H1 (cell line): Measurements from ENCODE around the gene TNS1. TPM values are rescaled to one million over a fixed set of nuclear protein-coding genes. Genes with fewer than 3 reads are reported as not detected.

Experiments
- CTCF ChIA-PET: fragments of 300-600 bp; sonication (Branson Sonifier 250); formaldehyde crosslinking; loops from one replicate; lab custom pipeline; 2021; ENCODE audit not compliant: partially characterized antibody; lab: Charles Lee
- POLR2A ChIA-PET: fragments of 300-600 bp; sonication (Branson Sonifier 250); formaldehyde crosslinking; loops from one replicate; lab custom pipeline; 2021; ENCODE audit warnings: inconsistent platforms; ENCODE audit not compliant: partially characterized antibody; lab: Charles Lee
- DNase-seq, 2 experiments: peaks; one replicate each; pipeline versions ENCODE4 v3.0.0 to v3.0.0-alpha.2; 2010 to 2022; ENCODE audit warnings: low spot score in 2 of 2, low read depth in 1 of 2, mixed read lengths in 1 of 2
- FAIRE-seq: peaks from 2 replicates; lab custom pipeline; 2011; peaks lifted over from hg19 to GRCh38; lab: Jason Lieb, UNC
- H2AFZ ChIP-seq: 2 replicates; pipeline ENCODE4 v1.8.1; 2012; ENCODE audit warnings: low read length, inconsistent platforms
- H2AK5ac ChIP-seq: 2 replicates; pipeline ENCODE4 v1.6.1; 2013; ENCODE audit warnings: low read depth, low read length
- H2BK120ac ChIP-seq: replicated peaks from 2 replicates; pipeline ENCODE3; 2013; ENCODE audit warnings: low read depth, low read length, inconsistent platforms
- H2BK12ac ChIP-seq: 2 replicates; pipeline ENCODE4 v1.6.1; 2013; ENCODE audit warnings: low read depth, low read length
- H2BK15ac ChIP-seq: 2 replicates; pipeline ENCODE4 v1.6.1; 2013; ENCODE audit warnings: low read length
- H2BK20ac ChIP-seq: 2 replicates; pipeline ENCODE4 v1.6.1; 2013; ENCODE audit warnings: low read length
- H2BK5ac ChIP-seq: 2 replicates; pipeline ENCODE4 v1.6.1; 2013; ENCODE audit warnings: low read depth, low read length
- H3K14ac ChIP-seq: 2 replicates; pipeline ENCODE4 v1.6.1; 2013; ENCODE audit warnings: inconsistent platforms; ENCODE audit not compliant: insufficient read length
- H3K18ac ChIP-seq: 2 replicates; pipeline ENCODE4 v1.6.1; 2013; ENCODE audit warnings: low read length; ENCODE audit errors: extremely low read depth
- H3K23ac ChIP-seq: 2 replicates; pipeline ENCODE4 v1.6.1; 2013; ENCODE audit warnings: inconsistent platforms; ENCODE audit not compliant: insufficient read length
- H3K23me2 ChIP-seq: 2 replicates; pipeline ENCODE4 v1.6.1; 2013; ENCODE audit warnings: low read depth, low read length
- H3K27ac ChIP-seq: 2 replicates; pipeline ENCODE4 v1.6.1; 2011; ENCODE audit warnings: low read depth, low read length, inconsistent platforms
- H3K27me3 ChIP-seq, 4 experiments: replicated peaks in 1 of 4; 1 replicate in 1 of 4; 2 replicates in 3 of 4; pipeline versions ENCODE4 v1.6.1 to v1.8.1; 2011 to 2013; ENCODE audit warnings: low read length in 3 of 4, mild to moderate bottlenecking in 3 of 4, inconsistent platforms in 2 of 4, mixed read lengths in 2 of 4, moderate library complexity in 1 of 4; ENCODE audit not compliant: control insufficient read depth in 3 of 4, insufficient read depth in 3 of 4; ENCODE audit errors: extremely low read depth in 1 of 4
- H3K36me3 ChIP-seq, 4 experiments: 2 replicates each; pipeline versions ENCODE4 v1.6.1 to v1.8.1; 2011 to 2013; ENCODE audit warnings: mild to moderate bottlenecking in 4 of 4, low read length in 3 of 4, moderate library complexity in 2 of 4, control low read depth in 1 of 4, inconsistent platforms in 1 of 4; ENCODE audit not compliant: insufficient read depth in 4 of 4, control insufficient read depth in 2 of 4
- H3K4ac ChIP-seq: replicated peaks from 2 replicates; pipeline ENCODE3; 2013; ENCODE audit warnings: low read length, low read depth, mixed read lengths, inconsistent platforms; ENCODE audit not compliant: insufficient read length
- H3K4me1 ChIP-seq, 4 experiments: replicated peaks in 1 of 4; 1 replicate in 1 of 4; 2 replicates in 3 of 4; pipeline versions ENCODE4 v1.6.1 to v1.8.1; 2011 to 2013; ENCODE audit warnings: low read length in 3 of 4, inconsistent platforms in 2 of 4, mixed read lengths in 1 of 4; ENCODE audit not compliant: insufficient read depth in 4 of 4, control insufficient read depth in 3 of 4
- H3K4me2 ChIP-seq, 2 experiments: 2 replicates each; pipeline versions ENCODE4 v1.6.1 to v1.8.1; 2011 to 2013; ENCODE audit warnings: low read depth in 2 of 2, low read length in 2 of 2, control low read depth in 1 of 2, inconsistent platforms in 1 of 2, mild to moderate bottlenecking in 1 of 2; ENCODE audit not compliant: insufficient read depth in 1 of 2
- H3K4me3 ChIP-seq, 4 experiments: fragments of 200-600, 300-600 bp in 1 of 4; sonication (generic), shearing (Covaris generic), sonication (Bioruptor Twin) in 1 of 4; 2 replicates each; pipeline versions ENCODE4 v1.5.1 to v1.8.1; 2011 to 2016; ENCODE audit warnings: low read length in 4 of 4, low read depth in 3 of 4, control low read depth in 2 of 4, inconsistent platforms in 2 of 4, mild to moderate bottlenecking in 2 of 4, mixed read lengths in 1 of 4, moderate library complexity in 1 of 4; ENCODE audit not compliant: insufficient read depth in 2 of 4; ENCODE audit errors: extremely low read depth in 1 of 4
- H3K56ac ChIP-seq: replicated peaks from 2 replicates; pipeline ENCODE3; 2013; ENCODE audit warnings: low read depth, mild to moderate bottlenecking, mixed read lengths, low read length, inconsistent platforms; ENCODE audit not compliant: insufficient read length
- H3K79me1 ChIP-seq: 2 replicates; pipeline ENCODE4 v1.6.1; 2013; ENCODE audit warnings: low read depth, low read length, control low read depth
- H3K79me2 ChIP-seq, 2 experiments: 2 replicates each; pipeline versions ENCODE4 v1.6.1 to v1.8.1; 2012 to 2013; ENCODE audit warnings: low read length in 2 of 2, mild to moderate bottlenecking in 2 of 2, inconsistent platforms in 1 of 2; ENCODE audit not compliant: insufficient read depth in 2 of 2, control insufficient read depth in 1 of 2
- H3K9ac ChIP-seq, 4 experiments: replicated peaks in 1 of 4; 1 replicate in 1 of 4; 2 replicates in 3 of 4; pipeline versions ENCODE4 v1.6.1 to v1.8.1; 2011 to 2013; ENCODE audit warnings: low read depth in 3 of 4, low read length in 3 of 4, control low read depth in 2 of 4, mild to moderate bottlenecking in 2 of 4, moderate library complexity in 2 of 4, inconsistent platforms in 1 of 4; ENCODE audit errors: extremely low read depth in 1 of 4
- H3K9me3 ChIP-seq, 2 experiments: 2 replicates each; pipeline versions ENCODE4 v1.6.1 to v1.8.1; 2012 to 2013; ENCODE audit warnings: mild to moderate bottlenecking in 2 of 2, moderate library complexity in 2 of 2, control low read depth in 1 of 2, inconsistent platforms in 1 of 2, low read depth in 1 of 2, low read length in 1 of 2, mixed read lengths in 1 of 2; ENCODE audit not compliant: insufficient read depth in 2 of 2
- H4K20me1 ChIP-seq, 2 experiments: replicated peaks in 1 of 2; 2 replicates each; pipeline versions ENCODE3 to v1.8.1; 2011 to 2013; ENCODE audit warnings: inconsistent platforms in 2 of 2, low read length in 2 of 2, mild to moderate bottlenecking in 1 of 2; ENCODE audit not compliant: insufficient read depth in 2 of 2, control insufficient read depth in 1 of 2
- H4K5ac ChIP-seq: 2 replicates; pipeline ENCODE4 v1.6.1; 2013; ENCODE audit warnings: low read length, low read depth, mixed read lengths, inconsistent platforms; ENCODE audit not compliant: insufficient read length
- H4K8ac ChIP-seq: 2 replicates; pipeline ENCODE4 v1.8.0; 2013; ENCODE audit warnings: mild to moderate bottlenecking, moderate library complexity, low read length, inconsistent platforms; ENCODE audit not compliant: insufficient read depth; ENCODE audit errors: extremely low read depth
- H4K91ac ChIP-seq: replicated peaks from 2 replicates; pipeline ENCODE3; 2013; ENCODE audit warnings: low read length, mixed read lengths, inconsistent platforms; ENCODE audit not compliant: insufficient read length
- ATF3 ChIP-seq: IDR thresholded peaks from 2 replicates; pipeline ENCODE4 v1.6.1; 2011; ENCODE audit warnings: low read depth, mild to moderate bottlenecking, low read length; ENCODE audit not compliant: insufficient read depth
- EGR1 ChIP-seq: IDR thresholded peaks from 2 replicates; pipeline ENCODE4 v1.6.1; 2011; ENCODE audit warnings: low read depth, low read length, borderline replicate concordance
- EZH2 ChIP-seq: fragments of 200-600 bp; sonication (generic); IDR thresholded peaks from 2 replicates; pipeline ENCODE4 v1.7.1; 2012; ENCODE audit warnings: low read depth, mild to moderate bottlenecking, moderate library complexity, low read length, inconsistent platforms; ENCODE audit not compliant: severe bottlenecking
- KDM5A ChIP-seq: fragments of 200-600 bp; IDR thresholded peaks from 2 replicates; pipeline ENCODE4 v1.7.1; 2012; ENCODE audit warnings: mild to moderate bottlenecking, low read length, inconsistent platforms, mixed read lengths
- POLR2A ChIP-seq, 2 experiments: IDR thresholded peaks; 1 replicate in 1 of 2; 2 replicates in 1 of 2; pipeline ENCODE4 v1.6.1; 2011; ENCODE audit warnings: low read depth in 2 of 2, low read length in 2 of 2, mild to moderate bottlenecking in 2 of 2; ENCODE audit errors: control extremely low read depth in 1 of 2
- RXRA ChIP-seq: IDR thresholded peaks from 2 replicates; pipeline ENCODE4 v1.6.1; 2011; ENCODE audit warnings: low read depth, mild to moderate bottlenecking, low read length, moderate library complexity; ENCODE audit not compliant: insufficient read depth
- SIN3A ChIP-seq, 2 experiments: IDR thresholded peaks in 1 of 2; conservative IDR thresholded peaks in 1 of 2; 2 replicates each; pipeline ENCODE4 v1.6.1; 2011 to 2012; ENCODE audit warnings: low read length in 2 of 2, improper control_type of control experiment in 1 of 2, low read depth in 1 of 2, mild to moderate bottlenecking in 1 of 2
- SRF ChIP-seq: IDR thresholded peaks from 2 replicates; pipeline ENCODE4 v1.6.1; 2011; ENCODE audit warnings: mild to moderate bottlenecking, low read depth, low read length, moderate library complexity
- TAF1 ChIP-seq: IDR thresholded peaks from 2 replicates; pipeline ENCODE4 v1.6.1; 2011; ENCODE audit warnings: mild to moderate bottlenecking, low read depth, low read length
- TBP ChIP-seq: IDR thresholded peaks from 2 replicates; pipeline ENCODE4 v1.6.1; 2011; ENCODE audit warnings: low read depth, low read length, improper control_type of control experiment
- TEAD4 ChIP-seq: IDR thresholded peaks from 2 replicates; pipeline ENCODE4 v1.6.1; 2012; ENCODE audit warnings: low read depth, low read length, inconsistent platforms, mixed read lengths
- ZNF274 ChIP-seq: IDR thresholded peaks from 2 replicates; pipeline ENCODE4 v1.7.0; 2012; ENCODE audit warnings: low read length, borderline replicate concordance; ENCODE audit errors: extremely low read depth
- WGBS, 2 experiments: shearing (Covaris generic) in 1 of 2; methylation state at CpG; one replicate each; pipeline versions ENCODE4 v1.1.6 to v1.1.7; 2013 to 2015; ENCODE audit warnings: low lambda C conversion rate in 2 of 2, mixed read lengths in 2 of 2, inconsistent platforms in 1 of 2, low coverage in 1 of 2, missing lambda C conversion rate in 1 of 2; ENCODE audit not compliant: insufficient replicate concordance in 2 of 2, insufficient coverage in 1 of 2, insufficient read length in 1 of 2; ENCODE audit errors: extremely low coverage in 1 of 2, missing lambda C conversion rate in 1 of 2; 5-methylcytosine and 5-hydroxymethylcytosine counted together
- polyA plus RNA-seq, 7 experiments: library from polyadenylated mRNA; depleted of rRNA in 3 of 7; stranded (reverse) in 5 of 7; unstranded in 2 of 7; fragments of >200 nt in 5 of 7; fragments of 200-250 nt in 2 of 7; gene quantifications; 1 replicate in 5 of 7; 2 replicates in 1 of 7; 4 replicates in 1 of 7; pipeline versions ENCODE4 v1.2.1 to v1.2.3, GENCODE V29; 2011 to 2013; ENCODE audit warnings: missing spikeins in 2 of 7, mixed read lengths in 2 of 7
- total RNA-seq: library from RNA; stranded (reverse); fragmentation: NEBNext Ultra II Directional; extraction: Animal tissue kit (Norgen Biotek cat#: 25700); gene quantifications from 2 replicates; pipeline ENCODE4 v1.2.1, GENCODE V29; 2021

The TNS1 gene
- total and polyA plus RNA-seq, 2 of the 8 experiments (the other 6 are each of a cell fraction or from before 2014, with no cell fraction given): 1.5 to 5.1 TPM

GRCh38 chr2:217853961-217854360 lies 148.8 kb downstream of the TNS1 start:
- Histone ChIP-seq H2BK120ac (no peak overlapping the region), H2BK20ac (no peak overlapping the region), H3K4me3 (no peak overlapping the region), H3K4me2 (no peak overlapping the region), H3K56ac (no peak overlapping the region), H3K27me3 (no peaks in the 10 kb centered on the region), H3K4ac (no peak overlapping the region), H3K9me3 (no peaks in the 10 kb centered on the region), H2AFZ (no peak overlapping the region), H3K4me1 (peaks cover 0 to 11% (median 0%) of the 10 kb centered on the region in 4 experiments; a peak in 3 of 7 replicates), H3K79me2 (no peaks in the 10 kb centered on the region), H2BK15ac (no peak overlapping the region), H4K5ac (no peak overlapping the region), H4K20me1 (no peaks in the 10 kb centered on the region), H3K36me3 (no peaks in the 10 kb centered on the region), H2AK5ac (no peak overlapping the region), H3K23ac (no peak overlapping the region), H2BK5ac (no peak overlapping the region), H3K9ac (no peak overlapping the region), H3K79me1 (no peaks in the 10 kb centered on the region), H3K14ac (no peak overlapping the region), H4K91ac (no peak overlapping the region), H3K27ac (no peak overlapping the region), H2BK12ac (no peak overlapping the region), H3K23me2 (peaks cover 2% of the 10 kb centered on the region; the same call in 1 of the 2 replicates), H3K18ac (no peak overlapping the region), H4K8ac (no peak overlapping the region)
- no peak for TF ChIP-seq SRF
- TF ChIP-seq RXRA: no peak
- no peak for TF ChIP-seq ZNF274
- no peak for TF ChIP-seq POLR2A (IDR thresholded peaks at IDR 0.05; ENCODE audit: control extremely low read depth in 1 of 2, low read depth in 2 of 2, low read length in 2 of 2)
- TF ChIP-seq TAF1: no peak
- TF ChIP-seq KDM5A: no peak
- no peak for TF ChIP-seq EZH2
- TF ChIP-seq SIN3A (conservative IDR thresholded peaks at IDR 0.05 in 1 of 2, IDR thresholded peaks at IDR 0.05 in 1 of 2; ENCODE audit: low read depth in 1 of 2, low read length in 2 of 2): no peak
- TF ChIP-seq ATF3: no peak
- no peak for TF ChIP-seq TBP
- no peak for TF ChIP-seq TEAD4
- TF ChIP-seq EGR1: no peak
- CTCF ChIA-PET: interaction anchor here (0.9 to 1.5 kb wide), 9 partner anchors 8 to 135 kb away, joined by 3 to 4 read pairs (median 3); no protein-coding TSS in a partner anchor
- no peak for DNase-seq
- FAIRE-seq: no peak
- POLR2A ChIA-PET: no interaction called here
- 88% methylated on average over 3 of the region's 3 CpGs; no CpG with 5 or more reads in 1 of the 2 experiments for WGBS, 2 experiments
